GM12878 (cell line): ENCODE measurements around the gene BLCAP. TPM values are rescaled to one million over a fixed set of nuclear protein-coding genes. Genes with fewer than 3 reads are reported as not detected.
A peak's percentile ranks its signal among the peaks of the same experiment; 100 is the strongest.

Source experiments
- ASH2L ChIP-seq: fragments of 300-600, 200-600 bp; sonication (generic); IDR thresholded peaks from 2 replicates; pipeline ENCODE4 v1.6.1; 2017; ENCODE audit warnings: low read depth, mild to moderate bottlenecking, borderline replicate concordance
- BACH1 ChIP-seq: fragments of 450-650 bp; IDR thresholded peaks from 2 replicates; pipeline ENCODE4 v1.6.1; 2017; ENCODE audit warnings: mild to moderate bottlenecking, borderline replicate concordance
- CHD1 ChIP-seq: IDR thresholded peaks from 2 replicates; pipeline ENCODE4 v1.6.1; 2012; ENCODE audit warnings: low read depth, low read length, improper control_type of control experiment
- CHD2 ChIP-seq: IDR thresholded peaks from 2 replicates; pipeline ENCODE4 v1.6.1; 2011; ENCODE audit warnings: low read depth, low read length, improper control_type of control experiment, borderline replicate concordance
- CREM ChIP-seq: IDR thresholded peaks from 2 replicates; pipeline ENCODE4 v1.6.1; 2014; ENCODE audit warnings: antibody characterized with exemption, low read depth
- E4F1 ChIP-seq: fragments of 450-650 bp; IDR thresholded peaks from 2 replicates; pipeline ENCODE4 v1.6.1; 2018; ENCODE audit warnings: borderline replicate concordance, mild to moderate bottlenecking; ENCODE audit not compliant: partially characterized antibody
- EP300 ChIP-seq, 2 experiments: fragments of 150-350 bp in 1 of 2; IDR thresholded peaks; 2 replicates each; pipeline ENCODE4 v1.6.1; 2011 to 2012; ENCODE audit warnings: low read depth in 2 of 2, low read length in 2 of 2, borderline replicate concordance in 1 of 2, improper control_type of control experiment in 1 of 2, inconsistent platforms in 1 of 2; ENCODE audit not compliant: control insufficient read depth in 1 of 2
- EZH2 ChIP-seq: IDR thresholded peaks from 2 replicates; pipeline ENCODE4 v1.6.1; 2012; ENCODE audit warnings: low read depth, mild to moderate bottlenecking, control low read depth, inconsistent platforms, low read length, borderline replicate concordance; ENCODE audit not compliant: control insufficient read depth
- GABPA ChIP-seq: IDR thresholded peaks from 2 replicates; pipeline ENCODE4 v1.6.1; 2014; ENCODE audit warnings: antibody characterized with exemption, low read depth, mild to moderate bottlenecking, inconsistent platforms
- IKZF1 ChIP-seq: fragments of 450-650 bp; conservative IDR thresholded peaks from 2 replicates; pipeline ENCODE4 v1.6.1; 2017; ENCODE audit warnings: antibody characterized with exemption, mild to moderate bottlenecking
- NFXL1 ChIP-seq: fragments of 450-650 bp; IDR thresholded peaks from 2 replicates; pipeline ENCODE4 v1.6.1; 2017; ENCODE audit warnings: antibody characterized with exemption, mild to moderate bottlenecking, borderline replicate concordance
- NKRF ChIP-seq: fragments of 450-650 bp; conservative IDR thresholded peaks from 2 replicates; pipeline ENCODE4 v1.6.1; 2017; ENCODE audit warnings: mild to moderate bottlenecking, moderate library complexity
- NR2C2 ChIP-seq: IDR thresholded peaks from 2 replicates; pipeline ENCODE4 v1.6.1; 2011; ENCODE audit warnings: borderline replicate concordance, low read depth; ENCODE audit not compliant: control insufficient read depth, insufficient read length
- PBX3 ChIP-seq: IDR thresholded peaks from 2 replicates; pipeline ENCODE4 v1.6.1; 2011; ENCODE audit warnings: mild to moderate bottlenecking, low read depth, low read length, moderate library complexity; ENCODE audit not compliant: insufficient replicate concordance
- RAD21 ChIP-seq: IDR thresholded peaks from 2 replicates; pipeline ENCODE4 v1.6.1; 2011; ENCODE audit warnings: mild to moderate bottlenecking, low read depth, low read length, moderate library complexity; ENCODE audit not compliant: insufficient read depth
- STAT1 ChIP-seq: fragments of 450-650 bp; conservative IDR thresholded peaks from 2 replicates; pipeline ENCODE4 v1.6.1; 2014; ENCODE audit warnings: antibody characterized with exemption, mild to moderate bottlenecking
- SUPT20H ChIP-seq: IDR thresholded peaks from 2 replicates; pipeline ENCODE4 v1.6.1; 2011; ENCODE audit warnings: low read depth, mild to moderate bottlenecking, low read length, moderate library complexity, borderline replicate concordance; ENCODE audit not compliant: control insufficient read depth
- TAF1 ChIP-seq: IDR thresholded peaks from 2 replicates; pipeline ENCODE4 v1.6.1; 2011; ENCODE audit warnings: mild to moderate bottlenecking, low read depth, low read length, borderline replicate concordance
- TCF12 ChIP-seq: IDR thresholded peaks from 2 replicates; pipeline ENCODE4 v1.6.1; 2011; ENCODE audit warnings: low read depth, mild to moderate bottlenecking, low read length
- polyA plus RNA-seq, 11 experiments: library from polyadenylated mRNA; depleted of rRNA in 4 of 11; unstranded in 6 of 11; stranded (reverse) in 5 of 11; fragments of >200 nt; fragmentation: Nextera tagmentation in 4 of 11; fragmentation: Illumina TruSeq in 1 of 11; extraction: Ambion mirVana in 4 of 11; extraction: Trizol in 1 of 11; gene quantifications; 1 replicate in 1 of 11; 2 replicates in 10 of 11; pipeline versions ENCODE4 v1.2.1 to v1.2.3, GENCODE V29; 2011 to 2016; ENCODE audit warnings: inconsistent platforms in 2 of 11, missing spikeins in 2 of 11, low read depth in 1 of 11
- total RNA-seq, 4 experiments: library from RNA; depleted of rRNA in 3 of 4; stranded (reverse); fragments of >200 nt in 3 of 4; fragmentation: Illumina TruSeq in 1 of 4; extraction: Trizol in 1 of 4; gene quantifications; 2 replicates each; pipeline versions ENCODE4 v1.2.1 to v1.2.3, GENCODE V29; 2013 to 2021
- TF ChIP-seq, protein P1 (sequence below): fragments of 150-350 bp; IDR thresholded peaks from 2 replicates; pipeline ENCODE4 v1.6.1; 2016; ENCODE audit warnings: low read depth, low read length

Gene BLCAP
- total and polyA plus RNA-seq, 10 of the 15 experiments (the other 5 are each of a cell fraction or from before 2014, with no cell fraction given) = 24.6 to 62.3 (median 47.3) TPM

- TF ChIP-seq NR2C2 = no peak
- peak; percentile 92 for TF ChIP-seq BACH1
- TF ChIP-seq SUPT20H = no peak
- no peak for TF ChIP-seq E4F1
- TF ChIP-seq, protein P1, sequence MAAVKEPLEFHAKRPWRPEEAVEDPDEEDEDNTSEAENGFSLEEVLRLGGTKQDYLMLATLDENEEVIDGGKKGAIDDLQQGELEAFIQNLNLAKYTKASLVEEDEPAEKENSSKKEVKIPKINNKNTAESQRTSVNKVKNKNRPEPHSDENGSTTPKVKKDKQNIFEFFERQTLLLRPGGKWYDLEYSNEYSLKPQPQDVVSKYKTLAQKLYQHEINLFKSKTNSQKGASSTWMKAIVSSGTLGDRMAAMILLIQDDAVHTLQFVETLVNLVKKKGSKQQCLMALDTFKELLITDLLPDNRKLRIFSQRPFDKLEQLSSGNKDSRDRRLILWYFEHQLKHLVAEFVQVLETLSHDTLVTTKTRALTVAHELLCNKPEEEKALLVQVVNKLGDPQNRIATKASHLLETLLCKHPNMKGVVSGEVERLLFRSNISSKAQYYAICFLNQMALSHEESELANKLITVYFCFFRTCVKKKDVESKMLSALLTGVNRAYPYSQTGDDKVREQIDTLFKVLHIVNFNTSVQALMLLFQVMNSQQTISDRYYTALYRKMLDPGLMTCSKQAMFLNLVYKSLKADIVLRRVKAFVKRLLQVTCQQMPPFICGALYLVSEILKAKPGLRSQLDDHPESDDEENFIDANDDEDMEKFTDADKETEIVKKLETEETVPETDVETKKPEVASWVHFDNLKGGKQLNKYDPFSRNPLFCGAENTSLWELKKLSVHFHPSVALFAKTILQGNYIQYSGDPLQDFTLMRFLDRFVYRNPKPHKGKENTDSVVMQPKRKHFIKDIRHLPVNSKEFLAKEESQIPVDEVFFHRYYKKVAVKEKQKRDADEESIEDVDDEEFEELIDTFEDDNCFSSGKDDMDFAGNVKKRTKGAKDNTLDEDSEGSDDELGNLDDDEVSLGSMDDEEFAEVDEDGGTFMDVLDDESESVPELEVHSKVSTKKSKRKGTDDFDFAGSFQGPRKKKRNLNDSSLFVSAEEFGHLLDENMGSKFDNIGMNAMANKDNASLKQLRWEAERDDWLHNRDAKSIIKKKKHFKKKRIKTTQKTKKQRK = no peak
- TF ChIP-seq CHD2 = no peak
- TF ChIP-seq EP300 (IDR thresholded peaks at IDR 0.05; ENCODE audit: borderline replicate concordance in 1 of 2, control insufficient read depth in 1 of 2, low read depth in 2 of 2, low read length in 2 of 2) = peak; percentile 47 to 59; a peak in 2 of 4 replicates
- TF ChIP-seq CREM = no peak
- TF ChIP-seq TCF12 = no peak
- TF ChIP-seq IKZF1 = peak; percentile 60; the same call in 1 of the 2 replicates
- no peak for TF ChIP-seq TAF1
- TF ChIP-seq EZH2 = no peak
- no peak for TF ChIP-seq NKRF
- TF ChIP-seq GABPA = no peak
- TF ChIP-seq ASH2L = no peak
- no peak for TF ChIP-seq NFXL1
- TF ChIP-seq PBX3 = no peak
- peak; percentile 97 for TF ChIP-seq RAD21
- no peak; the same call in 1 of the 2 replicates for TF ChIP-seq STAT1
- no peak for TF ChIP-seq CHD1
Observed at GRCh38 chr20:37534401-37535157, 6.9 kb upstream of the BLCAP start (continued).
